Activated CD8-positive, alpha-beta memory T cell treated with anti-CD3 and anti-CD28 coated beads, Interleukin-2, amount 10 ng/mL, durations not matched to agents 7 days and 5 days (primary cell): ENCODE results near the gene TLCD3B. TPM values are rescaled to one million over a fixed set of nuclear protein-coding genes. Genes with fewer than 3 reads are reported as not detected.

ENCODE experiments used
- ATAC-seq: fragments of 150-1000 bp; cut with Tn5 transposase; one replicate; pipeline ENCODE4 v1.10.0; 2021; ENCODE audit warnings: moderate library complexity
- CTCF ChIA-PET: fragments of 350-600 bp; sonication (Branson Sonifier 250); formaldehyde crosslinking; loops from one replicate; lab custom pipeline; 2021; ENCODE audit warnings: antibody characterized with exemption; lab: Charles Lee
- DNase-seq: peaks from one replicate; pipeline ENCODE4 v3.0.0-alpha.2; 2020
- H3K27ac Mint-ChIP-seq: one replicate; pipeline ENCODE4 v1.8.0; 2021; ENCODE audit warnings: mild to moderate bottlenecking, mixed read lengths
- H3K27me3 Mint-ChIP-seq: one replicate; pipeline ENCODE4 v1.8.0; 2021; ENCODE audit warnings: mixed read lengths
- H3K36me3 Mint-ChIP-seq: one replicate; pipeline ENCODE4 v1.8.0; 2021; ENCODE audit warnings: mild to moderate bottlenecking, mixed read lengths
- H3K4me1 Mint-ChIP-seq: one replicate; pipeline ENCODE4 v1.8.0; 2021; ENCODE audit warnings: mixed read lengths
- H3K4me3 Mint-ChIP-seq: one replicate; pipeline ENCODE4 v1.8.0; 2021; ENCODE audit warnings: mild to moderate bottlenecking, moderate library complexity, mixed read lengths
- H3K9me3 Mint-ChIP-seq: one replicate; pipeline ENCODE4 v1.8.0; 2022; ENCODE audit warnings: low read depth, mixed read lengths
- total RNA-seq, 2 experiments: library from RNA; stranded (reverse); gene quantifications; one replicate each; pipeline ENCODE4 v1.2.3, GENCODE V29; 2021

Gene TLCD3B
- total RNA-seq, 2 experiments from 2014 or later, result 1.6 to 6.5 TPM

DNA sequence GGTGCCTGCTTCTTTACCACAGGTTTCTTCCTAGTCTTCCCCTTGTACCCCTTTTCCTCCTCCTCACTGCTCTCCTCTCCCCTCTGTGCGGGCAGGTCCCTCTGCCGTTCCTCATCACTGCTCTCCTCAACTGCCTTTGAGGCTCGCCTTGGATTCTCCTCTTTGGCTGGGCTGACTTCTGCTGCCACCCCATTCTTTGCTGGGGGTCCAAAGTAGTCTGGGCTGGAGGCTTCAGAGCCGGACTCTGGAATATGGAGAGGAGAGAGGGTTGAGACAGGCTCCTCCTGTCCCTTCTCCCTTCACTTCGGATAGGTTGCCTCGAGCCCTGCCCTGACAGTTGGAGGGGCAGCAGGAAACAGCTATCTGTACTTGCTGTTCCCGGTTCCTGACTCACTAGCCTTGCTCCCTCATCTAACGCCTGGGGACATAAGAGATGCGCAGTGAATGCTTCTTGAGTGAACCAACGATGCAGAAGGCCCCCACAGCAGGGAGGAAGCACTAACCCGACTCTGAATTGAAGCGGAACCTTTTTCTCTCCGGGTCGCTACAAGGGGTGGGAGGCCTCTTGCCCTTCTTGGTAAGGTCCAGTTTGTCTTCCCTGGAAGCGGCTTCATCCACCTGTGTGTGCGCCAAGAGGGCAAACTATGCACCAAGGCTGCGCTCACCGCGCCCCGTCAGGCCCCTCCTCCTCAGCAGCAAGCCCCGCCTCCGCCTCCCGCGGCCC lies 36.3 kb downstream of the TLCD3B start:
- peak overlapping the region; percentile 99 for H3K27ac Mint-ChIP-seq
- H3K9me3 Mint-ChIP-seq, result no peaks in the 10 kb centered on the region
- DNase-seq (peak; percentile 85), ATAC-seq (peak; percentile 59)
- H3K36me3 Mint-ChIP-seq, result peaks cover 37% of the 10 kb centered on the region
- H3K4me1 Mint-ChIP-seq, result peaks cover 34% of the 10 kb centered on the region
- CTCF ChIA-PET, result interaction anchor here (1.2 to 3.9 kb wide), 9 partner anchors 11 to 294 kb away, joined by 3 to 17 read pairs (median 5); partner anchors contain the start of genes TAOK2, TLCD3B and TMEM219
- H3K4me3 Mint-ChIP-seq, result peak overlapping the region; percentile 98
- no peaks in the 10 kb centered on the region for H3K27me3 Mint-ChIP-seq

DNA sequence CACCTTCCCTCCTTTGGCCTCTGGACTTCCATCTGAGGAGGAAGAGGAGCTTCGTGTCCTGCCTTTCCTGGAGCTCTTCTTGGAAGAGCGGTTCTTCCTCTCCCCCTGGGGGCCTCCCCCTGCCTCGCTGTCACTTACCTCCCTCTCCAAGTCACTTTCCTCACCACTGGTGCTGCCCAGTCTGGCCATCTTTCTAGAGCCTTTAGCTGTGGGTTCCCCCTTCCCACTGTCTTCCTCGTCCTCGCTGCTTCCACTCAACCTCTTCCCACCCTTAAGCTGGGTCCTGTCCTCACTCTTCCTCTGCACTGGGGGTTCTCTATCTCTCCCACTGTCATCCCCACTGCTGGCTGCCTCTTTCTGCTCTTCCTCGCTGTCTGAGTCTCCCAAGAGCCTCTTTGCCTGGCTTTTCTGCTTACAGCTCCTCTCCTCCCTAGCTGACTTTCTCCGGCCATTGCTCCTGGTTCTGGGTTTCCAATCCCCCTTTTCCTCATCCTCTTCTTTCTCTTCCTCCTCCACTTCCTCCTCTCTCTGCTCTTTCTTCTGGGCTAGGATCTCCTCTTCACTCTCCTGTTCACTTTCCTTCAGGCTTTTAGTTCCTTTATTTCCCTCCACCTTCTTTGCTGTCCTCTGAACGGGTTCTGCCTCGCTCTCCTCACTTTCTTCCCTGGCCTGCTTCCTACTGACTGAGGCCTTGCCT lies 37.0 kb downstream of the TLCD3B start:
- H3K4me3 Mint-ChIP-seq, result peak overlapping the region; percentile 98
- H3K36me3 Mint-ChIP-seq, result peaks cover 36% of the 10 kb centered on the region
- DNase-seq, result no peak
- H3K9me3 Mint-ChIP-seq, result no peaks in the 10 kb centered on the region
- peak overlapping the region; percentile 99 for H3K27ac Mint-ChIP-seq
- ATAC-seq, result no peak
- peaks cover 30% of the 10 kb centered on the region for H3K4me1 Mint-ChIP-seq
- CTCF ChIA-PET, result interaction anchor here (0.9 to 2.6 kb wide), 8 partner anchors 12 to 293 kb away, joined by 3 to 7 read pairs (median 5); partner anchors contain the start of genes TLCD3B and TMEM219
- no peaks in the 10 kb centered on the region for H3K27me3 Mint-ChIP-seq

DNA sequence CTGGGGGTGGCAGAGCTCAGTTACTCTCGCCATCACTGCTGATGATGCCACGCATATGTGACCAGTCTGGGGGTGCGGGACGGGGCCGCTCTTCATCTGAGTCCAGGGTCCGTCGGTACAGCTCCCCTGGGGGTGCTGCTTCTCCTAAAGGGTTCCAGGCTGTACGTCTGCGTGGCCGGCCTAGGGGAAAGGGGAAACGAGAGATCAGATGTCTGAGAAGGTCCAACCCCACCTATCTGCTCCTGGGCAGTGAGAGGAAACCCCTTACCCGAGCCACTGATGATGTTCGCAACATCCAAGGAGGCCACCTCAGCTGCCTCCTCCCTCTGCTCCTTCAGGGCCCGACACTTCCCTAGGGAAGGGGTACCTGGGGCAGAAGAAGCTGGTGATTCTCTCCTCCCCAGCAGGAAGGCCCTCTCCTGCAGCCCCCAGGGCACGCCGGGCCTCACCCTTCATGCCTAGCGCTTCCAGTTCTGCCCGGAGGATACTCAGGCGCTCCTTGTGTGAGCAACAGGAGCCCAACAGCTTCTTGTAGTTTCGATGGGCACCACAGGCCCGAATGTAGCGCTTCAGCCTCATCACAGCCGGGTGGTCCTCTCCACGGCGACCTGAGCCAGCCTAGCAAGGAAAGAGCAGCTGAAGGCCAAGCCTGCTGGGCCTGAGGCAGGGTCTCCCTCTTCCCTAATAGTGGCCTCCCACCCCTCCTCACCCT lies 37.7 kb downstream of the TLCD3B start:
- H3K9me3 Mint-ChIP-seq, result no peaks in the 10 kb centered on the region
- CTCF ChIA-PET, result interaction anchor here (0.9 to 1.8 kb wide), 5 partner anchors 17 to 293 kb away, joined by 3 to 7 read pairs (median 5); partner anchors contain the start of gene TLCD3B
- no peak for ATAC-seq
- no peaks in the 10 kb centered on the region for H3K27me3 Mint-ChIP-seq
- H3K27ac Mint-ChIP-seq, result no peak overlapping the region
- peaks cover 35% of the 10 kb centered on the region for H3K36me3 Mint-ChIP-seq
- peaks cover 27% of the 10 kb centered on the region for H3K4me1 Mint-ChIP-seq
- H3K4me3 Mint-ChIP-seq, result peak overlapping the region; percentile 98
- no peak for DNase-seq

DNA sequence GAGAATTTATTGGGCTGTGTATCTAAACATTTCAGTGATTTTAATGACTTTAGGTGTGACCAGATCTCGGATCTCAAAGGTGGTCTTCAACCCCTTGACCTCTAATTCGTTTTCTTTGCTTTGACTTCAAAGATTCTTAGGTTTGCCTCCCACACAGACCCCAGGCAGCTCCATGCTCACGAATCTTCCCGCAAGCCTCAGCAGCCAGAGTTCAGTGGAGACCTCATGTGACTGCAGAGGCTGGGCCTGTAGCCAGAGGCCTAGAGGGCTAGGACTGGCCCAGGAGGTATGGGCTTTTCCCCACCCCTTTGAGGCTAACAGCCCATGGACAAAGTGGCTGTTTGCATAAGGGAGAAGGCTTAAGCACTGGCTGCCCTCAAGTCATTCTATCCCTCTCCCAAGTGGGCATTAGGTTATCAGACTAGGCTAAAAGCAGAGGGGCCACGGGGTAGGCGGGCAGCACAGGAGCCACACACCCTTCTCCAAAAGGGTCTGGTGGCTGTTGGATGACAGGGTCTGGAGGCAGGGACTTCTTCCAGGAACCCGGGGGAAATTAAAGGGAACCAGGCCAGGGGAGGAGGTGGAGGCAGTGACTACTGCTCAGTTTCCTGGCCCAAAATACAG lies 38.6 kb downstream of the TLCD3B start:
- ATAC-seq, result no peak
- H3K9me3 Mint-ChIP-seq, result no peaks in the 10 kb centered on the region
- H3K36me3 Mint-ChIP-seq, result peaks cover 32% of the 10 kb centered on the region
- no peak for DNase-seq
- CTCF ChIA-PET, result interaction anchor here (1.8 kb wide), 2 partner anchors 16 to 39 kb away, joined by 6 to 7 read pairs; partner anchors contain the start of gene TLCD3B
- no peak overlapping the region for H3K4me3 Mint-ChIP-seq
- H3K27me3 Mint-ChIP-seq, result no peaks in the 10 kb centered on the region
- H3K4me1 Mint-ChIP-seq, result peaks cover 21% of the 10 kb centered on the region
- no peak overlapping the region for H3K27ac Mint-ChIP-seq

DNA sequence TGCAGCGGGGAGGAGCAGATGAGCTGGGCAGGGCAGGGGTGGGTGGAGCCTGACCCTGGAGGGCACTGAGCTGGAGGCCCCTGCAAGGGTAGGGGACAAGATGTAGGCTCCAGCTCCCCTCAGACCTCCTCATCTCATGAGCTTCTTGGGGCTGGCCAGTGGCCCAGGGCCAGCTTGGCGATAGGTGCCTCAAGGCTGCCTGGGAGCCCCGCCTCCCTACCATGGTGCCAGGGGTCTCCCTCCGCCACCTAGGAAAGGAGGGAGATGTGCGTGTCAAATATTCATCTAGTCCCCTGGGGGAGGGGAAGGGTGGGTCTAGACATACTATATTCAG lies 39.5 kb downstream of the TLCD3B start:
- H3K27me3 Mint-ChIP-seq, result no peaks in the 10 kb centered on the region
- CTCF ChIA-PET, result no interaction called here
- H3K36me3 Mint-ChIP-seq, result peaks cover 28% of the 10 kb centered on the region
- ATAC-seq (no peak), DNase-seq (no peak)
- H3K9me3 Mint-ChIP-seq, result no peaks in the 10 kb centered on the region
- peaks cover 16% of the 10 kb centered on the region for H3K4me1 Mint-ChIP-seq
- no peak overlapping the region for H3K27ac Mint-ChIP-seq
- H3K4me3 Mint-ChIP-seq, result no peak overlapping the region

DNA sequence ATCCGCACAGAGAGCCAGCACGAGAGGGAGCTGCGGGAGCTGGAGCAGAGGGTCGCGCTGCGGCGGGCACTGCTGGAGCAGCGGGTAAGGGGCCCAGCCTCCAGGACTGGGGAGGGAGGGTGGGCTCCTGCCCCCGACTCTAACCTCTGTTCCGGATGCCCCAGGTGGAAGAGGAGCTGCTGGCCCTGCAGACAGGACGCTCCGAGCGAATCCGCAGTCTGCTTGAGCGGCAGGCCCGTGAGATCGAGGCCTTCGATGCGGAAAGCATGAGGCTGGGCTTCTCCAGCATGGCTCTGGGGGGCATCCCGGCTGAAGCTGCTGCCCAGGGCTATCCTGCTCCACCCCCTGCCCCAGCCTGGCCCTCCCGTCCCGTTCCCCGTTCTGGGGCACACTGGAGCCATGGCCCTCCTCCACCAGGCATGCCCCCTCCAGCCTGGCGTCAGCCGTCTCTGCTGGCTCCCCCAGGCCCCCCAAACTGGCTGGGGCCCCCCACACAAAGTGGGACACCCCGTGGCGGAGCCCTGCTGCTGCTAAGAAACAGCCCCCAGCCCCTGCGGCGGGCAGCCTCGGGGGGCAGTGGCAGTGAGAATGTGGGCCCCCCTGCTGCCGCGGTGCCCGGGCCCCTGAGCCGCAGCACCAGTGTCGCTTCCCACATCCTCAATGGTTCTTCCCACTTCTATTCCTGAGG lies 40.0 kb downstream of the TLCD3B start:
- Mint-ChIP-seq H3K36me3 (peaks cover 28% of the 10 kb centered on the region), H3K9me3 (no peaks in the 10 kb centered on the region)

DNA sequence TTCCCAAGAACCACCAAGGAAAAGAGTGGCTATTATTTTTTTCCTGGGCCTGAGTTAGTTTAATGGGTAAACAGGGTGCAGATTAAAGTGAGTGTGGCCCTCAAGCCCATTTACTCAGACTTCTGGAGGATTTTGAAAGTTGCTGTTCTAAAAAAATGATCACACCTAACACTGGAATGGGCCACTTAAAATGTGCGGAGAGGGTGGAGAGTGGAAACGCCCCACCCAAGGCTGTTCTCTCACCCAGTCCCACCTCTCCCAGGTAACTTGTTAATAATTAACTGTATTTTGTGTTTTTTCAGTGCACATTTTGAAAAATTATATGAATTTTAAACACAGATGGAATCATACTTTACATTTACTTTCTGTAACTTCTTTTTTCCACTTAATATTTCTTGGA lies 41.0 kb downstream of the TLCD3B start:
- DNase-seq (no peak), ATAC-seq (no peak)
- Mint-ChIP-seq H3K4me3 (no peak overlapping the region), H3K4me1 (peaks cover 16% of the 10 kb centered on the region), H3K9me3 (no peaks in the 10 kb centered on the region), H3K27ac (no peak overlapping the region), H3K27me3 (no peaks in the 10 kb centered on the region), H3K36me3 (peaks cover 35% of the 10 kb centered on the region)
- CTCF ChIA-PET, result no interaction called here

More for the DNA sequence above, 40.0 kb downstream of the TLCD3B start:
- CTCF ChIA-PET, result no interaction called here
- DNase-seq (no peak), ATAC-seq (no peak)
- no peak overlapping the region for H3K27ac Mint-ChIP-seq
- peaks cover 16% of the 10 kb centered on the region for H3K4me1 Mint-ChIP-seq
- no peaks in the 10 kb centered on the region for H3K27me3 Mint-ChIP-seq
- no peak overlapping the region for H3K4me3 Mint-ChIP-seq

DNA sequence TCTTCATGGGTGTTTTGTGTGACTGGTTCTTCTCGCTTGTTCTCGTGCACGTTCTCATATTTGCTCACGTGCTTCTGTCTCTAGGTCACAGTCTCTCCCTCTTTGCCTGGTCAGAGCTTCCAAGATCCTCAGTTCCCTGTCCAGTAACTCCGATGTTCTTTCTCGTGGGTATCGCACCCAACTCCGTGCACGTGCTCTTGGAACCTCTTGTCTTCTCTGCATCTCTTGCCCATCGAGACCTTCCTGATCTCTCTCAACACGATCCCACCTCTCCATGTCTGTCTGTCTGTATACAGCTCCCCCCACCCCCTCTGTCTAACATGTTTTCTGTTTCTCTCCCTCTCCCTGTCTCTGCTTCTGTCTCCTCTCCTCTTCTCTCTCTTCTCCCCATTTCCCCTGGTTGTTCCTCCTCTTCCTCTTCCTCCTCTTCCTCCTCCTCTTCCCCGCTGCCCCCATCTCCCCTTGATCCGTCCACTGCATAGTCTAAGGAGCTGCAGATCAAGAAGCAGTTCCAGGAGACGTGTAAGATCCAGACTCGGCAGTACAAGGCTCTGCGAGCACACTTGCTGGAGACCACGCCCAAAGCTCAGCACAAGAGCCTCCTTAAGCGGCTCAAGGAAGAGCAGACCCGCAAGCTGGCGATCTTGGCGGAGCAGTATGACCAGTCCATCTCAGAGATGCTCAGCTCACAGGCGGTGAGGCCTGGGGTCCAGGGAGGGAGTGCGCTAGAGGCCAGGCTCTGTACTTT lies 41.8 kb downstream of the TLCD3B start:
- Mint-ChIP-seq H3K4me1 (peaks cover 8% of the 10 kb centered on the region), H3K27me3 (no peaks in the 10 kb centered on the region), H3K4me3 (no peak overlapping the region), H3K36me3 (peaks cover 40% of the 10 kb centered on the region), H3K9me3 (no peaks in the 10 kb centered on the region), H3K27ac (no peak overlapping the region)
- no peak for ATAC-seq
- CTCF ChIA-PET, result no interaction called here
- no peak for DNase-seq

DNA sequence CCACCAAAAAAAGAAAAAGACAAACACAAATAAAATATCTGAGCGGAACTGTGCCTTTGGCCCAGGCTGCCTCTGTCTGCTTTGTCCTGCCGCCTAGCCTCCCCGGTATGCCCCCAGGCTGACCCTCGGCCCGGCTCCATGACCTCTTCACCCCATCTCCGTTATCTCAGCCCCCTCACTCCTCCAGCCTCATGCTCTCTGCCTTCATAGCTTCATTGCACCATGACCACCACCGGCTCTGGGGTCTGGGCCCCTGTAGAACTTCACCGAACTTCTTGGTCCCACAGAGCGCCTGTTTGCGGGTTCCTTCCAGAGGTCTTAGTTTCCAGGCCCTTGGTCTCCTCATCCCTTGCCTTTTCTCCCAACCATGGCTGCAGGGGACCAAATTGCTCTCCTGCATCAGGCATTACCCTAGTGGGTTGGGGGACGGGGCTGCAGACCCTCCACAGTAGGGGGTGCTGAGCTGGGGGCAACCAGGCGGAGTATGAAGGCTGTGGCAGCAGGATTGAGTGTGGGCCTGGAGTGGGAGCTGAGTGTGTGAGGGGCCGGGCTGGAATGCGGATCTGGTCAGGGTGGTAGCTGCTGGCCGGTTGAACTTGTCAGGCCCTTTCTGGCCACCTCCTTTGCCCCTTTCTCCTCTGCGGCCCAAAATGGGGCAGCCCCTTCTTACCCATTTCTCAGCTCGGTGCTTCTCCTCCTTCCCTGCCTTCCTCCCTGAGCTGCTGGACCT lies 42.6 kb downstream of the TLCD3B start:
- Mint-ChIP-seq H3K4me1 (peaks cover under 1% of the 10 kb centered on the region), H3K9me3 (no peaks in the 10 kb centered on the region), H3K27me3 (no peaks in the 10 kb centered on the region), H3K27ac (no peak overlapping the region), H3K36me3 (peaks cover 39% of the 10 kb centered on the region), H3K4me3 (no peak overlapping the region)
- ATAC-seq (no peak), DNase-seq (no peak)
- CTCF ChIA-PET, result no interaction called here

DNA sequence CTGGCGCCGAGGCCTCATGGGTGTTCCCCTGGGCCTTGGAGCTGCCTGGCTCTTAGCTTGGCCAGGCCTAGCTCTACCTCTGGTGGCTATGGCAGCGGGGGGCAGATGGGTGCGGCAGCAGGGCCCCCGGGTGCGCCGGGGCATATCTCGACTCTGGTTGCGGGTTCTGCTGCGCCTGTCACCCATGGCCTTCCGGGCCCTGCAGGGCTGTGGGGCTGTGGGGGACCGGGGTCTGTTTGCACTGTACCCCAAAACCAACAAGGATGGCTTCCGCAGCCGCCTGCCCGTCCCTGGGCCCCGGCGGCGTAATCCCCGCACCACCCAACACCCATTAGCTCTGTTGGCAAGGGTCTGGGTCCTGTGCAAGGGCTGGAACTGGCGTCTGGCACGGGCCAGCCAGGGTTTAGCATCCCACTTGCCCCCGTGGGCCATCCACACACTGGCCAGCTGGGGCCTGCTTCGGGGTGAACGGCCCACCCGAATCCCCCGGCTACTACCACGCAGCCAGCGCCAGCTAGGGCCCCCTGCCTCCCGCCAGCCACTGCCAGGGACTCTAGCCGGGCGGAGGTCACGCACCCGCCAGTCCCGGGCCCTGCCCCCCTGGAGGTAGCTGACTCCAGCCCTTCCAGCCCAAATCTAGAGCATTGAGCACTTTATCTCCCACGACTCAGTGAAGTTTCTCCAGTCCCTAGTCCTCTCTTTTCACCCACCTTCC lies 43.5 kb downstream of the TLCD3B start:
- DNase-seq (no peak), ATAC-seq (no peak)
- CTCF ChIA-PET, result interaction anchor here (0.7 to 0.8 kb wide), 2 partner anchors 9 to 14 kb away, joined by 3 read pairs; partner anchors contain the start of gene TAOK2
- no peak overlapping the region for H3K27ac Mint-ChIP-seq
- no peak overlapping the region for H3K4me3 Mint-ChIP-seq
- no peaks in the 10 kb centered on the region for H3K27me3 Mint-ChIP-seq
- H3K4me1 Mint-ChIP-seq, result no peaks in the 10 kb centered on the region
- no peaks in the 10 kb centered on the region for H3K9me3 Mint-ChIP-seq
- peaks cover 43% of the 10 kb centered on the region for H3K36me3 Mint-ChIP-seq

DNA sequence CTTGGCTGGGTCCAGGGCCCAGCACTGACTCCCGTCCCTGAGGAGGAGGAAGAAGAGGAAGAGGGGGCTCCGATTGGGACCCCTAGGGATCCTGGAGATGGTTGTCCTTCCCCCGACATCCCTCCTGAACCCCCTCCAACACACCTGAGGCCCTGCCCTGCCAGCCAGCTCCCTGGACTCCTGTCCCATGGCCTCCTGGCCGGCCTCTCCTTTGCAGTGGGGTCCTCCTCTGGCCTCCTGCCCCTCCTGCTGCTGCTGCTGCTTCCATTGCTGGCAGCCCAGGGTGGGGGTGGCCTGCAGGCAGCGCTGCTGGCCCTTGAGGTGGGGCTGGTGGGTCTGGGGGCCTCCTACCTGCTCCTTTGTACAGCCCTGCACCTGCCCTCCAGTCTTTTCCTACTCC lies 44.1 kb downstream of the TLCD3B start:
- Mint-ChIP-seq H3K27me3 (no peaks in the 10 kb centered on the region), H3K4me1 (no peaks in the 10 kb centered on the region), H3K36me3 (peaks cover 44% of the 10 kb centered on the region), H3K9me3 (no peaks in the 10 kb centered on the region), H3K4me3 (no peak overlapping the region), H3K27ac (no peak overlapping the region)
- DNase-seq (no peak), ATAC-seq (no peak)
- CTCF ChIA-PET, result interaction anchor here (0.7 to 1.0 kb wide), 2 partner anchors 9 to 10 kb away, joined by 3 read pairs; no protein-coding TSS in a partner anchor
